ENCODE results near the gene GLT8D2. TPM values are rescaled to one million over a fixed set of nuclear protein-coding genes. Genes with fewer than 3 reads are reported as not detected.

Gene GLT8D2
- total RNA-seq, 1 experiment from 2014 or later, result 2.0 TPM

GRCh38 chr12:103952497-103952896, 97.5 kb downstream of the GLT8D2 start:
- Mint-ChIP-seq H3K27me3 (ENCODE audit: insufficient read depth, unreplicated experiment) (no peaks in the 10 kb centered on the region), H3K4me1 (ENCODE audit: insufficient read depth, unreplicated experiment) (peaks cover 18% of the 10 kb centered on the region), H3K4me3 (ENCODE audit: unreplicated experiment) (no peak overlapping the region), H3K9me3 (ENCODE audit: unreplicated experiment) (no peaks in the 10 kb centered on the region), H3K36me3 (ENCODE audit: insufficient read depth, unreplicated experiment) (peaks cover 71% of the 10 kb centered on the region), H3K27ac (ENCODE audit: low read depth, unreplicated experiment) (peak overlapping the region; percentile 4)
- POLR2A ChIA-PET, result interaction anchor here (1.2 to 8.2 kb wide), 3 partner anchors 14 to 337 kb away, joined by 3 to 214 read pairs (median 74); partner anchors contain the start of genes HSP90B1 and TDG
- CTCF ChIA-PET, result interaction anchor here (0.6 to 4.4 kb wide), 3 partner anchors 50 to 929 kb away, joined by 3 to 20 read pairs (median 3); no protein-coding TSS in a partner anchor
- intact Hi-C loops (cut with micrococcal nuclease), result no loop called here
- no TSS peak for BruUV-seq (replicated peaks)
- no peak for TF ChIP-seq CTCF (IDR thresholded peaks at IDR 0.05; ENCODE audit: unreplicated experiment)
- DNase-seq (ENCODE audit: unreplicated experiment), result no peak

GRCh38 chr12:103948746-103949406, 101.1 kb downstream of the GLT8D2 start:
- H3K4me1 Mint-ChIP-seq (ENCODE audit: insufficient read depth, unreplicated experiment), result peaks cover 8% of the 10 kb centered on the region
- no peak for DNase-seq (ENCODE audit: unreplicated experiment)
- no peak overlapping the region for H3K4me3 Mint-ChIP-seq (ENCODE audit: unreplicated experiment)
- CTCF ChIA-PET, result interaction anchor here (0.5 to 2.2 kb wide), 5 partner anchors 13 to 160 kb away, joined by 3 to 8 read pairs (median 4); no protein-coding TSS in a partner anchor
- intact Hi-C loops (cut with micrococcal nuclease), result no loop called here
- POLR2A ChIA-PET, result interaction anchor here (0.7 to 1.7 kb wide), 5 partner anchors 9 to 797 kb away, joined by 3 to 9 read pairs (median 3); partner anchors contain the start of gene HSP90B1
- no peaks in the 10 kb centered on the region for H3K27me3 Mint-ChIP-seq (ENCODE audit: insufficient read depth, unreplicated experiment)
- no peak for TF ChIP-seq CTCF (IDR thresholded peaks at IDR 0.05; ENCODE audit: unreplicated experiment)
- peaks cover 95% of the 10 kb centered on the region for H3K36me3 Mint-ChIP-seq (ENCODE audit: insufficient read depth, unreplicated experiment)
- no peaks in the 10 kb centered on the region for H3K9me3 Mint-ChIP-seq (ENCODE audit: unreplicated experiment)
- BruUV-seq (replicated peaks), result no TSS peak
- no peak overlapping the region for H3K27ac Mint-ChIP-seq (ENCODE audit: low read depth, unreplicated experiment)

GRCh38 chr12:103947871-103948555, 102.0 kb downstream of the GLT8D2 start:
- Mint-ChIP-seq H3K9me3 (ENCODE audit: unreplicated experiment) (no peaks in the 10 kb centered on the region), H3K4me3 (ENCODE audit: unreplicated experiment) (no peak overlapping the region), H3K36me3 (ENCODE audit: insufficient read depth, unreplicated experiment) (peaks cover 95% of the 10 kb centered on the region), H3K27me3 (ENCODE audit: insufficient read depth, unreplicated experiment) (no peaks in the 10 kb centered on the region), H3K4me1 (ENCODE audit: insufficient read depth, unreplicated experiment) (peaks cover 6% of the 10 kb centered on the region), H3K27ac (ENCODE audit: low read depth, unreplicated experiment) (peak overlapping the region; percentile 64)
- no peak for TF ChIP-seq CTCF (IDR thresholded peaks at IDR 0.05; ENCODE audit: unreplicated experiment)
- CTCF ChIA-PET, result interaction anchor here (0.6 to 2.2 kb wide), 4 partner anchors 13 to 84 kb away, joined by 4 to 6 read pairs (median 4); partner anchors contain the start of gene HSP90B1
- DNase-seq (ENCODE audit: unreplicated experiment), result no peak
- POLR2A ChIA-PET, result interaction anchor here (0.6 to 0.8 kb wide), 5 partner anchors 9 to 796 kb away, joined by 3 to 4 read pairs (median 3); partner anchors contain the start of gene HSP90B1
- BruUV-seq (replicated peaks), result no TSS peak
- intact Hi-C loops (cut with micrococcal nuclease), result no loop called here

GRCh38 chr12:103944964-103945363, 105.0 kb downstream of the GLT8D2 start:
- H3K27ac Mint-ChIP-seq (ENCODE audit: low read depth, unreplicated experiment), result peak overlapping the region; percentile 39
- H3K9me3 Mint-ChIP-seq (ENCODE audit: unreplicated experiment), result no peaks in the 10 kb centered on the region
- ChIA-PET POLR2A (interaction anchor here (1.7 to 2.7 kb wide), 2 partner anchors 11 to 13 kb away, joined by 9 to 12 read pairs; a partner anchor contains a TSS), CTCF (interaction anchor here (0.9 kb wide), 1 partner anchor 10 kb away, joined by 3 read pairs; no protein-coding TSS in a partner anchor)
- H3K4me3 Mint-ChIP-seq (ENCODE audit: unreplicated experiment), result no peak overlapping the region
- intact Hi-C loops (cut with micrococcal nuclease), result no loop called here
- H3K36me3 Mint-ChIP-seq (ENCODE audit: insufficient read depth, unreplicated experiment), result peaks cover 99% of the 10 kb centered on the region
- BruUV-seq (replicated peaks), result no TSS peak
- DNase-seq (ENCODE audit: unreplicated experiment), result no peak
- H3K27me3 Mint-ChIP-seq (ENCODE audit: insufficient read depth, unreplicated experiment), result no peaks in the 10 kb centered on the region
- TF ChIP-seq CTCF (IDR thresholded peaks at IDR 0.05; ENCODE audit: unreplicated experiment), result no peak
- H3K4me1 Mint-ChIP-seq (ENCODE audit: insufficient read depth, unreplicated experiment), result no peaks in the 10 kb centered on the region

All from MCF 10A (cell line).